Renal pelvis (tissue), 4 donors: ENCODE measurements around the gene PLAAT4. TPM values are rescaled to one million over a fixed set of nuclear protein-coding genes. Genes with fewer than 3 reads are reported as not detected.
"Not testable (repeated sequence)": the region's sequence is repeated elsewhere in the genome, so short reads cannot be mapped to it uniquely, and the experiment has no call there.

Source experiments
- DNase-seq: peaks from one replicate; pipeline ENCODE4 v3.0.0-alpha.2; 2013
- polyA plus RNA-seq, 3 donors: library from polyadenylated mRNA; unstranded; fragments of 120-200 nt; gene quantifications; one replicate each; pipeline ENCODE4 v1.2.1, GENCODE V29; 2013; ENCODE audit not compliant: insufficient read length in 3 of 3

PLAAT4 gene
- polyA plus RNA-seq, 3 donors, result 9.0 to 10.0 (median 9.8) TPM

- no peak for DNase-seq
Observed at GRCh38 chr11:63535734-63536133, 874 bp upstream of the PLAAT4 start.

- DNase-seq, result peak; percentile 21
Observed at GRCh38 chr11:63537293-63538101, 889 bp downstream of the PLAAT4 start.

GRCh38 chr11:63542506-63542905 is 5.9 kb downstream of the PLAAT4 start:
- not testable (repeated sequence) for DNase-seq

GRCh38 chr11:63543711-63544110 is 7.1 kb downstream of the PLAAT4 start:
- no peak for DNase-seq

- DNase-seq, result no peak
Observed at GRCh38 chr11:63547061-63547460, 10.5 kb downstream of the PLAAT4 start.

- DNase-seq, result no peak
Observed at GRCh38 chr11:63548178-63548577, 11.6 kb downstream of the PLAAT4 start.

- no peak for DNase-seq
Observed at GRCh38 chr11:63549411-63549810, 12.8 kb downstream of the PLAAT4 start.

GRCh38 chr11:63550156-63550700 is 13.6 kb downstream of the PLAAT4 start:
- not testable (repeated sequence) for DNase-seq

- no peak for DNase-seq
Observed at GRCh38 chr11:63551091-63551888, 14.7 kb downstream of the PLAAT4 start.

- no peak for DNase-seq
Observed at GRCh38 chr11:63551889-63552266, 15.3 kb downstream of the PLAAT4 start.

- DNase-seq, result no peak
Observed at GRCh38 chr11:63552921-63553320, 16.3 kb downstream of the PLAAT4 start.

GRCh38 chr11:63553759-63554158 is 17.2 kb downstream of the PLAAT4 start:
- no peak for DNase-seq

GRCh38 chr11:63554877-63555223 is 18.2 kb downstream of the PLAAT4 start:
- DNase-seq, result no peak

GRCh38 chr11:63556404-63557013 is 19.9 kb downstream of the PLAAT4 start:
- DNase-seq, result no peak

- DNase-seq, result no peak
Observed at GRCh38 chr11:63557570-63557969, 21.0 kb downstream of the PLAAT4 start.

- no peak for DNase-seq
Observed at GRCh38 chr11:63558459-63559157, 22.0 kb downstream of the PLAAT4 start.

- DNase-seq, result no peak
Observed at GRCh38 chr11:63560506-63561180, 24.0 kb downstream of the PLAAT4 start.

- no peak for DNase-seq
Observed at GRCh38 chr11:63563201-63564055, 26.8 kb downstream of the PLAAT4 start, which contains the start of gene PLAAT2. Gene PLAAT2, minus strand, starts transcription at chr11:63563379. Its CDS starts 55 bp downstream, at chr11:63563324.

GRCh38 chr11:63564056-63564774 is 27.6 kb downstream of the PLAAT4 start:
- DNase-seq, result peak; percentile 49
